Stomach (tissue), 4 donors: ENCODE data around the gene MLH3.

Experiments used
- EP300 ChIP-seq: sonication (generic); formaldehyde crosslinking; IDR thresholded peaks from one replicate; pipeline ENCODE4 v1.6.1; 2017; ENCODE audit warnings: antibody characterized with exemption
- POLR2A ChIP-seq, 4 donors: fragments of 450-650 bp; IDR thresholded peaks; one replicate each; pipeline ENCODE4 v1.6.1; 2016; ENCODE audit warnings: antibody characterized with exemption in 4 of 4, control low read depth in 2 of 4, mild to moderate bottlenecking in 1 of 4, moderate library complexity in 1 of 4
- POLR2AphosphoS5 ChIP-seq, 3 donors: sonication (generic); formaldehyde crosslinking; IDR thresholded peaks; one replicate each; pipeline ENCODE4 v1.6.1; 2016; ENCODE audit warnings: antibody characterized with exemption in 3 of 3

GRCh38 chr14:75096959-75097358 lies 45.7 kb upstream of the MLH3 start:
- TF ChIP-seq POLR2AphosphoS5 (IDR thresholded peaks at IDR 0.05) (no peak), EP300 (no peak), POLR2A (IDR thresholded peaks at IDR 0.05) (no peak)
